ENCODE data around the gene IRAG1.
"Not testable (repeated sequence)": the region's sequence is repeated elsewhere in the genome, so short reads cannot be mapped to it uniquely, and the experiment has no call there.

Gene IRAG1

GRCh38 chr11:10699072-10699471 lies 5.5 kb upstream of the IRAG1 start:
- DNase-seq (ENCODE audit: low spot score), result no peak

GRCh38 chr11:10697323-10697620 lies 3.7 kb upstream of the IRAG1 start:
- DNase-seq (ENCODE audit: low spot score), result no peak

- no peak for DNase-seq (ENCODE audit: low spot score)
These were observed 3.1 kb upstream of the IRAG1 start for GRCh38 chr11:10696468-10697322.

GRCh38 chr11:10695833-10696232 lies 2.3 kb upstream of the IRAG1 start:
- no peak for DNase-seq (ENCODE audit: low spot score)

- DNase-seq (ENCODE audit: low spot score), result no peak
These were observed 1.1 kb upstream of the IRAG1 start for GRCh38 chr11:10694486-10695239.

- DNase-seq (ENCODE audit: low spot score), result no peak
These were observed 932 bp downstream of the IRAG1 start for GRCh38 chr11:10692531-10693115.

- DNase-seq (ENCODE audit: low spot score), result no peak
These were observed 5.2 kb downstream of the IRAG1 start for GRCh38 chr11:10688401-10688800.

GRCh38 chr11:10686311-10686710 lies 7.2 kb downstream of the IRAG1 start:
- no peak for DNase-seq (ENCODE audit: low spot score)

GRCh38 chr11:10683429-10683828 lies 10.1 kb downstream of the IRAG1 start:
- no peak for DNase-seq (ENCODE audit: low spot score)

GRCh38 chr11:10680956-10681487 lies 12.5 kb downstream of the IRAG1 start:
- no peak for DNase-seq (ENCODE audit: low spot score)

- not testable (repeated sequence) for DNase-seq (ENCODE audit: low spot score)
These were observed 13.3 kb downstream of the IRAG1 start for GRCh38 chr11:10680279-10680678.

- DNase-seq (ENCODE audit: low spot score), result no peak
These were observed 13.9 kb downstream of the IRAG1 start for GRCh38 chr11:10679644-10680043.

- no peak for DNase-seq (ENCODE audit: low spot score)
These were observed 15.5 kb downstream of the IRAG1 start for GRCh38 chr11:10678101-10678500.

GRCh38 chr11:10676919-10677318 lies 16.6 kb downstream of the IRAG1 start:
- DNase-seq (ENCODE audit: low spot score), result no peak

- no peak for DNase-seq (ENCODE audit: low spot score)
These were observed 18.6 kb downstream of the IRAG1 start for GRCh38 chr11:10674911-10675440.

- no peak for DNase-seq (ENCODE audit: low spot score)
These were observed 19.1 kb downstream of the IRAG1 start for GRCh38 chr11:10674440-10674855.

GRCh38 chr11:10673501-10674062 lies 20.0 kb downstream of the IRAG1 start:
- no peak for DNase-seq (ENCODE audit: low spot score)

GRCh38 chr11:10670099-10670498 lies 23.5 kb downstream of the IRAG1 start:
- no peak for DNase-seq (ENCODE audit: low spot score)

GRCh38 chr11:10669258-10670033 lies 24.1 kb downstream of the IRAG1 start:
- no peak for DNase-seq (ENCODE audit: low spot score)

- DNase-seq (ENCODE audit: low spot score), result no peak
These were observed 26.1 kb downstream of the IRAG1 start for GRCh38 chr11:10667521-10667885.

Data from CD4-positive, alpha-beta T cell treated with Interleukin-6 at 100 ng/mL for 8 hours (primary cell).